Cardiac fibroblast (primary cell): ENCODE results near the gene PKN3.

Experiments
- DNase-seq, 2 donors: peaks; one replicate each; pipeline versions ENCODE4 v3.0.0 to v3.0.0-alpha.2; 2010; ENCODE audit warnings: low read depth in 2 of 2
- H3K4me3 ChIP-seq, 2 donors: replicated peaks in 1 of 2; 1 replicate in 1 of 2; 2 replicates in 1 of 2; pipeline ENCODE4 v1.5.1; 2011; ENCODE audit warnings: low read depth in 2 of 2, low read length in 2 of 2, mild to moderate bottlenecking in 2 of 2, moderate library complexity in 1 of 2
- TF ChIP-seq, protein P1 (sequence below): IDR thresholded peaks from one replicate; pipeline ENCODE4 v1.5.1; 2011; ENCODE audit warnings: low read depth, mild to moderate bottlenecking, low read length, inconsistent platforms

PKN3 gene

DNA sequence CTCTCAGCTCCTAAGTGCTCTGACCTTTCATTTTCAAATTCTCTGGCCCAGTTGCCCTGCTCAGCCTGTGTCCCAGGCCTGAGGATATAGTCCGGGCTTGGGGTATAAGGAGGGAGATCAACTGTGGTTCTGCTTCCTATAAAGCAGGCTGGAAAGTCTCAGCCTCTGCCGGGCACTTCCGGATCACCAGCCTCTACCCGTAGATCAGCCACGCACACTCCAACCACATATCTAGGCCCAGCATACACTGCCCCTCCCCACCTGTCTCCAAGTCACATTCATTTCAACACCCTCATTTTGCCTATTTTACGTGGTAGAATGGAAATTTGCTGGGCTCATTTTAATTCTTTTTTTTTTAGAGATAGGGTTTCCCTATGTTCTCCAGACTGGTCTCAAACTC lies 66.3 kb downstream of the PKN3 start:
- no peak overlapping the region for H3K4me3 ChIP-seq
- TF ChIP-seq, protein P1, sequence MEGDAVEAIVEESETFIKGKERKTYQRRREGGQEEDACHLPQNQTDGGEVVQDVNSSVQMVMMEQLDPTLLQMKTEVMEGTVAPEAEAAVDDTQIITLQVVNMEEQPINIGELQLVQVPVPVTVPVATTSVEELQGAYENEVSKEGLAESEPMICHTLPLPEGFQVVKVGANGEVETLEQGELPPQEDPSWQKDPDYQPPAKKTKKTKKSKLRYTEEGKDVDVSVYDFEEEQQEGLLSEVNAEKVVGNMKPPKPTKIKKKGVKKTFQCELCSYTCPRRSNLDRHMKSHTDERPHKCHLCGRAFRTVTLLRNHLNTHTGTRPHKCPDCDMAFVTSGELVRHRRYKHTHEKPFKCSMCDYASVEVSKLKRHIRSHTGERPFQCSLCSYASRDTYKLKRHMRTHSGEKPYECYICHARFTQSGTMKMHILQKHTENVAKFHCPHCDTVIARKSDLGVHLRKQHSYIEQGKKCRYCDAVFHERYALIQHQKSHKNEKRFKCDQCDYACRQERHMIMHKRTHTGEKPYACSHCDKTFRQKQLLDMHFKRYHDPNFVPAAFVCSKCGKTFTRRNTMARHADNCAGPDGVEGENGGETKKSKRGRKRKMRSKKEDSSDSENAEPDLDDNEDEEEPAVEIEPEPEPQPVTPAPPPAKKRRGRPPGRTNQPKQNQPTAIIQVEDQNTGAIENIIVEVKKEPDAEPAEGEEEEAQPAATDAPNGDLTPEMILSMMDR: no peak
- no peak for DNase-seq
